HCT116 (cell line): ENCODE results near the gene PTPRC. TPM values are rescaled to one million over a fixed set of nuclear protein-coding genes. Genes with fewer than 3 reads are reported as not detected.
A peak's percentile ranks its signal among the peaks of the same experiment; 100 is the strongest.

Source experiments
- ATAC-seq: fragments of 200-7000 bp; cut with Tn5 transposase; 2 replicates; pipeline ENCODE4 v1.9.1; 2020; ENCODE audit warnings: mild to moderate bottlenecking, moderate library complexity
- BruUV-seq: library from RNA; stranded (reverse); fragments of 400-500 nt; replicated peaks from 2 replicates; lab custom pipeline; 2021; lab: Mats Ljungman, UMichigan
- CTCF ChIA-PET: fragments of 300-600 bp; sonication (Branson Sonifier 250); formaldehyde crosslinking; loops from one replicate; lab custom pipeline; 2021; ENCODE audit warnings: antibody characterized with exemption; lab: Charles Lee
- POLR2A ChIA-PET: fragments of 300-600, 350-600 bp; sonication (Branson Sonifier 250); formaldehyde crosslinking; loops from one replicate; lab custom pipeline; 2021; ENCODE audit warnings: antibody characterized with exemption; lab: Charles Lee
- RAD21 ChIA-PET, 2 experiments: fragments of 300-600 bp; sonication (Branson Sonifier 250); formaldehyde crosslinking; loops; one replicate each; lab custom pipeline; 2023; ENCODE audit warnings: low total read pairs in 2 of 2; ENCODE audit not compliant: uncharacterized antibody in 2 of 2, unreplicated experiment in 2 of 2, low non-redundant PET in 1 of 2; lab: Charles Lee
- DNase-seq: peaks from one replicate; pipeline ENCODE4 v3.0.0-alpha.2; 2010; ENCODE audit warnings: low read depth, low spot score
- H2AFZ ChIP-seq: fragments of 200-600 bp; shearing (Covaris generic), sonication (generic); 2 replicates; pipeline ENCODE4 v1.6.1; 2017; ENCODE audit warnings: low read depth, mixed run types, mixed read lengths, antibody characterized with exemption, low read length; ENCODE audit not compliant: poor library complexity, severe bottlenecking
- H3K27ac ChIP-seq: 2 replicates; pipeline ENCODE4 v1.5.1; 2012; ENCODE audit warnings: low read depth, low read length
- H3K27me3 ChIP-seq: fragments of 200-600 bp; sonication (generic); 2 replicates; pipeline ENCODE4 v1.6.1; 2016; ENCODE audit warnings: mixed run types, low read length, mixed read lengths; ENCODE audit not compliant: insufficient read depth
- H3K36me3 ChIP-seq, 2 experiments: fragments of 200-500 bp in 1 of 2; fragments of 200-600 bp in 1 of 2; sonication (Bioruptor generic) in 1 of 2; sonication (generic) in 1 of 2; 2 replicates each; pipeline versions ENCODE4 v1.5.1 to v1.6.1; 2014 to 2016; ENCODE audit warnings: low read length in 2 of 2, inconsistent platforms in 1 of 2, mixed read lengths in 1 of 2, mixed run types in 1 of 2; ENCODE audit not compliant: insufficient read depth in 2 of 2, control insufficient read depth in 1 of 2
- H3K4me1 ChIP-seq, 2 experiments: fragments of 200-600 bp in 1 of 2; sonication (generic) in 1 of 2; 2 replicates each; pipeline versions ENCODE4 v1.5.1 to v1.6.1; 2012 to 2017; ENCODE audit warnings: low read length in 2 of 2, inconsistent platforms in 1 of 2, mild to moderate bottlenecking in 1 of 2, mixed read lengths in 1 of 2, mixed run types in 1 of 2, moderate library complexity in 1 of 2; ENCODE audit not compliant: insufficient read depth in 2 of 2, control insufficient read depth in 1 of 2
- H3K4me2 ChIP-seq: fragments of 200-600 bp; sonication (generic); 2 replicates; pipeline ENCODE4 v1.6.1; 2017; ENCODE audit warnings: mixed run types, low read length, mixed read lengths
- H3K4me3 ChIP-seq, 2 experiments: fragments of 200-600 bp in 1 of 2; sonication (generic) in 1 of 2; replicated peaks in 1 of 2; 2 replicates each; pipeline ENCODE4 v1.5.1; 2011 to 2016; ENCODE audit warnings: low read length in 2 of 2, control low read depth in 1 of 2, low read depth in 1 of 2, mild to moderate bottlenecking in 1 of 2, mixed read lengths in 1 of 2, mixed run types in 1 of 2
- H3K79me2 ChIP-seq: fragments of 200-600 bp; sonication (generic); 2 replicates; pipeline ENCODE4 v1.6.1; 2017; ENCODE audit warnings: mild to moderate bottlenecking, mixed run types, low read length, moderate library complexity, mixed read lengths; ENCODE audit not compliant: insufficient read depth
- H3K9ac ChIP-seq: fragments of 200-600 bp; sonication (generic); 2 replicates; pipeline ENCODE4 v1.6.1; 2016; ENCODE audit warnings: low read length, mixed read lengths
- H3K9me2 ChIP-seq: fragments of 200-600 bp; sonication (generic), shearing (Covaris generic); 2 replicates; pipeline ENCODE4 v1.6.1; 2017; ENCODE audit warnings: mixed run types, mild to moderate bottlenecking, moderate library complexity; ENCODE audit not compliant: insufficient read depth
- H3K9me3 ChIP-seq, 2 experiments: fragments of 200-500 bp in 1 of 2; fragments of 200-600 bp in 1 of 2; sonication (Bioruptor generic) in 1 of 2; sonication (generic) in 1 of 2; 2 replicates each; pipeline ENCODE4 v1.6.1; 2014 to 2017; ENCODE audit warnings: low read length in 2 of 2, mixed read lengths in 2 of 2, inconsistent platforms in 1 of 2, low read depth in 1 of 2, mild to moderate bottlenecking in 1 of 2, mixed run types in 1 of 2, moderate library complexity in 1 of 2; ENCODE audit not compliant: control insufficient read depth in 1 of 2, insufficient read depth in 1 of 2
- H4K20me1 ChIP-seq: fragments of 200-600 bp; sonication (generic), shearing (Covaris generic); 2 replicates; pipeline ENCODE4 v1.6.1; 2017; ENCODE audit warnings: mixed run types, mild to moderate bottlenecking, moderate library complexity; ENCODE audit not compliant: insufficient read depth
- CBX3 ChIP-seq: IDR thresholded peaks from 2 replicates; pipeline ENCODE4 v1.6.1; 2012; ENCODE audit warnings: low read depth
- ELF1 ChIP-seq: IDR thresholded peaks from 2 replicates; pipeline ENCODE4 v1.6.1; 2012; ENCODE audit warnings: low read depth, borderline replicate concordance
- EZH2phosphoT487 ChIP-seq: fragments of 200-600 bp; IDR thresholded peaks from 2 replicates; pipeline ENCODE4 v1.6.1; 2018; ENCODE audit warnings: antibody characterized with exemption, borderline replicate concordance
- JUND ChIP-seq: IDR thresholded peaks from 2 replicates; pipeline ENCODE4 v1.6.1; 2012
- RAD21 ChIP-seq: IDR thresholded peaks from 2 replicates; pipeline ENCODE4 v1.6.1; 2012; ENCODE audit warnings: low read depth, mild to moderate bottlenecking
- YY1 ChIP-seq: IDR thresholded peaks from 2 replicates; pipeline ENCODE4 v1.6.1; 2011; ENCODE audit warnings: low read length, low read depth, moderate library complexity, mild to moderate bottlenecking; ENCODE audit not compliant: insufficient replicate concordance; ENCODE audit errors: extremely low read depth
- ZFX ChIP-seq: fragments of 450-650 bp; IDR thresholded peaks from 2 replicates; pipeline ENCODE4 v1.6.1; 2017
- intact Hi-C: fragments of 100-400 bp; cut with micrococcal nuclease; formaldehyde crosslinking; loops from 2 replicates; pipeline ENCODE4 v1.10.0; 2022
- total RNA-seq: library from RNA; stranded (reverse); gene quantifications from one replicate; pipeline ENCODE4 v1.2.1, GENCODE V29; 2021; ENCODE audit not compliant: unreplicated experiment
- TF ChIP-seq, protein P1 (sequence below): IDR thresholded peaks from 2 replicates; pipeline ENCODE4 v1.6.1; 2011; ENCODE audit warnings: mild to moderate bottlenecking, low read length, moderate library complexity; ENCODE audit not compliant: insufficient replicate concordance; ENCODE audit errors: extremely low read depth
- TF ChIP-seq, protein P2 (sequence below): IDR thresholded peaks from 2 replicates; pipeline ENCODE4 v1.6.1; 2012
- TF ChIP-seq, protein P3 (sequence below), 3 experiments: fragments of 200-600 bp in 1 of 3; sonication (generic) in 1 of 3; IDR thresholded peaks in 2 of 3; conservative IDR thresholded peaks in 1 of 3; 2 replicates each; pipeline ENCODE4 v1.5.1; 2012 to 2017; ENCODE audit warnings: low read depth in 2 of 3, low read length in 2 of 3, antibody characterized with exemption in 1 of 3, borderline replicate concordance in 1 of 3, control low read depth in 1 of 3, mild to moderate bottlenecking in 1 of 3, mixed read lengths in 1 of 3, mixed run types in 1 of 3, moderate library complexity in 1 of 3; ENCODE audit not compliant: insufficient read depth in 1 of 3

Gene PTPRC
- total RNA-seq, 1 experiment from 2014 or later: 1.2 TPM

DNA sequence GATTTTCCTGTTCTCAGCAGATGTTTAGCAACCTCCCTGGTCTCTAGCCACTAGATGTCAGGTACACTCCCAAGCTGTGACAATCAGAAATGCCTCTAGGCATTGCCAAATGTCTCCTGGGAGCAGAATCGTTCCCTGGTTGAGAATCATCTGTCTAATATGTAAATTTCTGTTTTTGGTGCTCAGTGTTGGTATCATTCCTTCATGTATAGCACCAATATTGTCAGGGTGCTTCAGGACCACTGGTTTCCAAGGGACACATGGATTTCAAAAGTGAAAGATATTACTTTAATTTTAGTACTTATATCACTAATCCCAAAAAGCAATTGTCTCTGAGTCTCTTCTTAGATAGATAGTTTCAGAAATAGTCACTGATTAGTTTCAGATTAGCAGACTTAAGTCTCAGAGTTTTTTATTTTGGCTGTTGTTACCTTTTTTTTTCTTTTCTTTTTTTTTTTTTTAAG, 160.1 kb downstream of the PTPRC start:
- DNase-seq: no peak
- ChIA-PET CTCF (no interaction called here), RAD21 (no interaction called here)

DNA sequence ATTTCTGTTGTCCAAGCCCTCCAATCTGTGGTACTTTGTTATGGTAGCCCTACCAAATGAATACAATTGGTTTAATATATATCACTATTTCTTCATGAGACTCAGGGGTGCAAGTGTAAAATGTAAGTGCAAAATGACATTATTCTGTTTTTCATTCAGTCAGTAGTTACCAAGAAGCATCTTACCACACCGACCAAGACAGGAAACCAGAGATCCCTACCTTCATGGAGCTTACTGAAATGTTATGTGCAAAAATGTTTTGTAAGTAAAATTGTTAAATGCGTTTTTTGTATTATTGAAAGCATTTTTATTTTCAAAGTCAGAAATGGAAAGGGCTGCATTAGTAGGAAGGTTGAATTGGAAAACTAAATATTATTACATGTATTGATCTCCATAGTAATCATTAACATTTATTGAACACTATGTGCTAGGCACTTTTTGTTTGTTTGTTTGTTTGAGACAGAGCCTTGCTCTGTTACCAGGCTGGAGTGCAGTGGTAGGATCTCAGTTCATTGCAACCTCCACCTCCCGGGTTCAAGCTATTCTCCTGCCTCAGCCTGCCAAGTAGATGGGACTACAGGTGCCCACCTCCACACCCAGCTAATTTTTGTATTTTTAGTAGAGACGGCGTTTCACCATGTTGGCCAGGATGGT, 166.8 kb downstream of the PTPRC start:
- Histone ChIP-seq H3K9me3 (0 out of 4 replicates have a peak, but pooled peaks cover 0 to 3% of the 10 kb centered on the region in 2 experiments), H3K9ac (no peak overlapping the region), H2AFZ (no peak overlapping the region), H3K27ac (no peak overlapping the region), H3K79me2 (no peaks in the 10 kb centered on the region), H3K4me3 (no peak overlapping the region), H3K9me2 (no peaks in the 10 kb centered on the region), H3K27me3 (no peaks in the 10 kb centered on the region), H4K20me1 (no peaks in the 10 kb centered on the region), H3K4me2 (no peak overlapping the region), H3K4me1 (no peaks in the 10 kb centered on the region), H3K36me3 (no peaks in the 10 kb centered on the region)
- DNase-seq (no peak), ATAC-seq (no peak)
- ChIA-PET RAD21 (no interaction called here), POLR2A (no interaction called here), CTCF (no interaction called here)
- BruUV-seq: no TSS peak
- intact Hi-C loops: no loop called here
- TF ChIP-seq EZH2phosphoT487 (no peak), YY1 (no peak), CBX3 (no peak), JUND (no peak), ELF1 (no peak), ZFX (no peak)
- TF ChIP-seq, protein P1, sequence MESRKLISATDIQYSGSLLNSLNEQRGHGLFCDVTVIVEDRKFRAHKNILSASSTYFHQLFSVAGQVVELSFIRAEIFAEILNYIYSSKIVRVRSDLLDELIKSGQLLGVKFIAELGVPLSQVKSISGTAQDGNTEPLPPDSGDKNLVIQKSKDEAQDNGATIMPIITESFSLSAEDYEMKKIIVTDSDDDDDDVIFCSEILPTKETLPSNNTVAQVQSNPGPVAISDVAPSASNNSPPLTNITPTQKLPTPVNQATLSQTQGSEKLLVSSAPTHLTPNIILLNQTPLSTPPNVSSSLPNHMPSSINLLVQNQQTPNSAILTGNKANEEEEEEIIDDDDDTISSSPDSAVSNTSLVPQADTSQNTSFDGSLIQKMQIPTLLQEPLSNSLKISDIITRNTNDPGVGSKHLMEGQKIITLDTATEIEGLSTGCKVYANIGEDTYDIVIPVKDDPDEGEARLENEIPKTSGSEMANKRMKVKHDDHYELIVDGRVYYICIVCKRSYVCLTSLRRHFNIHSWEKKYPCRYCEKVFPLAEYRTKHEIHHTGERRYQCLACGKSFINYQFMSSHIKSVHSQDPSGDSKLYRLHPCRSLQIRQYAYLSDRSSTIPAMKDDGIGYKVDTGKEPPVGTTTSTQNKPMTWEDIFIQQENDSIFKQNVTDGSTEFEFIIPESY: no peak
- TF ChIP-seq, protein P2, sequence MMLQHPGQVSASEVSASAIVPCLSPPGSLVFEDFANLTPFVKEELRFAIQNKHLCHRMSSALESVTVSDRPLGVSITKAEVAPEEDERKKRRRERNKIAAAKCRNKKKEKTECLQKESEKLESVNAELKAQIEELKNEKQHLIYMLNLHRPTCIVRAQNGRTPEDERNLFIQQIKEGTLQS: no peak
- TF ChIP-seq, protein P3, sequence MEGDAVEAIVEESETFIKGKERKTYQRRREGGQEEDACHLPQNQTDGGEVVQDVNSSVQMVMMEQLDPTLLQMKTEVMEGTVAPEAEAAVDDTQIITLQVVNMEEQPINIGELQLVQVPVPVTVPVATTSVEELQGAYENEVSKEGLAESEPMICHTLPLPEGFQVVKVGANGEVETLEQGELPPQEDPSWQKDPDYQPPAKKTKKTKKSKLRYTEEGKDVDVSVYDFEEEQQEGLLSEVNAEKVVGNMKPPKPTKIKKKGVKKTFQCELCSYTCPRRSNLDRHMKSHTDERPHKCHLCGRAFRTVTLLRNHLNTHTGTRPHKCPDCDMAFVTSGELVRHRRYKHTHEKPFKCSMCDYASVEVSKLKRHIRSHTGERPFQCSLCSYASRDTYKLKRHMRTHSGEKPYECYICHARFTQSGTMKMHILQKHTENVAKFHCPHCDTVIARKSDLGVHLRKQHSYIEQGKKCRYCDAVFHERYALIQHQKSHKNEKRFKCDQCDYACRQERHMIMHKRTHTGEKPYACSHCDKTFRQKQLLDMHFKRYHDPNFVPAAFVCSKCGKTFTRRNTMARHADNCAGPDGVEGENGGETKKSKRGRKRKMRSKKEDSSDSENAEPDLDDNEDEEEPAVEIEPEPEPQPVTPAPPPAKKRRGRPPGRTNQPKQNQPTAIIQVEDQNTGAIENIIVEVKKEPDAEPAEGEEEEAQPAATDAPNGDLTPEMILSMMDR (IDR thresholded peaks at IDR 0.05 in 2 of 3, conservative IDR thresholded peaks at IDR 0.05 in 1 of 3; ENCODE audit: borderline replicate concordance in 1 of 3, insufficient read depth in 1 of 3, low read depth in 2 of 3, low read length in 2 of 3): no peak

More for the DNA sequence above, 160.1 kb downstream of the PTPRC start:
- TF ChIP-seq, protein P3 (IDR thresholded peaks at IDR 0.05 in 2 of 3, conservative IDR thresholded peaks at IDR 0.05 in 1 of 3; ENCODE audit: borderline replicate concordance in 1 of 3, insufficient read depth in 1 of 3, low read depth in 2 of 3, low read length in 2 of 3): peak in 1 of 3 experiments; percentile 21; a peak in 1 of 6 replicates
- TF ChIP-seq CBX3: no peak
- TF ChIP-seq RAD21: peak; percentile 39; the same call in 1 of the 2 replicates
- POLR2A ChIA-PET: no interaction called here
- no peaks in the 10 kb centered on the region for H3K4me1 ChIP-seq
- no peak overlapping the region for H3K27ac ChIP-seq
- H3K4me2 ChIP-seq: no peak overlapping the region
- no peaks in the 10 kb centered on the region for H3K36me3 ChIP-seq
- H3K9me2 ChIP-seq: no peaks in the 10 kb centered on the region
- no peaks in the 10 kb centered on the region for H3K79me2 ChIP-seq
- no peak overlapping the region for H3K4me3 ChIP-seq
- H3K9me3 ChIP-seq: no peaks in the 10 kb centered on the region
- intact Hi-C loops: no loop called here
- H2AFZ ChIP-seq: no peak overlapping the region
- H3K27me3 ChIP-seq: no peaks in the 10 kb centered on the region
- no peak for ATAC-seq
- no peaks in the 10 kb centered on the region for H4K20me1 ChIP-seq
- BruUV-seq: no TSS peak
- H3K9ac ChIP-seq: no peak overlapping the region
